SK-N-MC (cell line): ENCODE results near the gene C1orf198.
A peak's percentile ranks its signal among the peaks of the same experiment; 100 is the strongest.

Source experiments
- DNase-seq: peaks from one replicate; pipeline ENCODE4 v3.0.0-alpha.2; 2011; ENCODE audit warnings: low read depth, low spot score
- H3K27ac ChIP-seq: fragments of 200-600 bp; sonication (generic); 2 replicates; pipeline ENCODE4 v1.5.1; 2016; ENCODE audit warnings: mixed run types
- H3K36me3 ChIP-seq: fragments of 200-600 bp; sonication (generic); 2 replicates; pipeline ENCODE4 v1.6.1; 2017; ENCODE audit warnings: antibody characterized with exemption, low read length, mixed read lengths; ENCODE audit not compliant: insufficient read depth
- H3K4me3 ChIP-seq: fragments of 200-600 bp; sonication (generic); 2 replicates; pipeline ENCODE4 v1.5.1; 2016
- H3K9ac ChIP-seq: fragments of 200-600 bp; sonication (generic); 2 replicates; pipeline ENCODE4 v1.8.0; 2017; ENCODE audit warnings: mixed run types, mixed read lengths; ENCODE audit not compliant: insufficient read length
- H3K9me3 ChIP-seq: fragments of 200-600 bp; sonication (generic); 2 replicates; pipeline ENCODE4 v1.6.1; 2017; ENCODE audit warnings: low read depth, mild to moderate bottlenecking, antibody characterized with exemption, low read length, moderate library complexity, mixed read lengths
- EZH2 ChIP-seq: fragments of 200-600 bp; sonication (generic); IDR thresholded peaks from one replicate; pipeline ENCODE4 v1.6.1; 2017; ENCODE audit warnings: antibody characterized with exemption
- FOXP2 ChIP-seq: optimal IDR thresholded peaks from 2 replicates; pipeline ENCODE3; 2011; ENCODE audit warnings: mild to moderate bottlenecking, moderate library complexity; ENCODE audit not compliant: insufficient read depth; ENCODE audit errors: extremely low read length, control extremely low read depth
- POLR2AphosphoS5 ChIP-seq: IDR thresholded peaks from 2 replicates; pipeline ENCODE4 v1.6.1; 2012; ENCODE audit warnings: mild to moderate bottlenecking, low read depth, low read length, borderline replicate concordance

Gene C1orf198

DNA sequence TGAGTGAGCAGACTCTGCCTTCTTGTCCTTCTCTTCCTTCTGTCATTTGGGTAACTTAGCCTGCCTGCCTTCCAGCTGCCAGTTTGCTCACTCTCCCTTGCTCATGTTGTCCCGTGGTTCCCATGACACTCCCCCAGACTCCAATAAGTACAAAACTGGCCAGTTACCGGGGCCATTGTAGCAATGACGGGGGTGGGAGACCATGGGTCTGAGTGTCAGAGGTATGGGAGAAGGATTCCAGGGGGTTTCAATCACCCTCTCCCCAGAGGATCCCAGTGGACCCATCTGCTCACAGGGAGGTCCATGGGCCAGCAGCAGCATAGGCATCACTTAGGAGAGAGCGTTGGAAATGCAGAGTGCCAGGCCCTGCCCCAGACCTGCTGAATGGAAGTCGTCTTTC, 69.8 kb downstream of the C1orf198 start:
- Histone ChIP-seq H3K9ac (no peak overlapping the region), H3K27ac (no peak overlapping the region), H3K4me3 (no peak overlapping the region), H3K36me3 (no peaks in the 10 kb centered on the region), H3K9me3 (no peaks in the 10 kb centered on the region)
- TF ChIP-seq POLR2AphosphoS5 (no peak), EZH2 (no peak), FOXP2 (no peak)
- no peak for DNase-seq

DNA sequence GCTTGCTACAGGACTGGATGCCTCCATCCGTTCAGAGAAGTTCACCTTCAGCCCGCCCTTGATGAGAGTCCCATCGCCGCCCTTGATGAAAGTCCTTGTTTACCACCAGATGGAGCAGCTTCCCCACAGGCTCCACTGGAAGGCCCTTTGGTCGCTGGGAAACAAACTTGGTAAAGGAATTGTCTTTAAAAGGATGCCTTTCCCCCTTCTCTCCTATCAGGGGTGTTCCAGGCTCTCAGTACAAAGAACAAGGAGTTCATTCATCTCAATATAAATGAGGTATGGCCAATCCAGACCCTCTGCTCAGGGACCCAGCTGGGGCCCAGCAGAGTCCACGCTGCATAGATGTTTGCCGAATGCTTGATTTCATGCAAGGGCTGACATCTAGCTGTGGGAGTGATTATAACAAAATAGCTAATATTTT, 70.4 kb downstream of the C1orf198 start:
- H3K4me3 ChIP-seq, result no peak overlapping the region
- no peak overlapping the region for H3K9ac ChIP-seq
- no peak overlapping the region for H3K27ac ChIP-seq
- H3K36me3 ChIP-seq, result no peaks in the 10 kb centered on the region
- no peaks in the 10 kb centered on the region for H3K9me3 ChIP-seq
- TF ChIP-seq POLR2AphosphoS5 (no peak), EZH2 (no peak), FOXP2 (no peak)
- DNase-seq, result peak; percentile 55

- Histone ChIP-seq H3K27ac (no peak overlapping the region), H3K36me3 (no peaks in the 10 kb centered on the region), H3K4me3 (no peak overlapping the region), H3K9ac (no peak overlapping the region), H3K9me3 (no peaks in the 10 kb centered on the region)
- DNase-seq, result no peak
- no peak for TF ChIP-seq FOXP2
- TF ChIP-seq POLR2AphosphoS5, result no peak
- no peak for TF ChIP-seq EZH2
Measured at GRCh38 chr1:230797376-230797920, 70.9 kb downstream of the C1orf198 start.

GRCh38 chr1:230796626-230797025, 71.7 kb downstream of the C1orf198 start:
- TF ChIP-seq POLR2AphosphoS5, result no peak
- no peak for TF ChIP-seq EZH2
- TF ChIP-seq FOXP2, result no peak
- no peak overlapping the region for H3K27ac ChIP-seq
- no peak overlapping the region for H3K4me3 ChIP-seq

GRCh38 chr1:230794871-230795605, 73.3 kb downstream of the C1orf198 start:
- H3K9ac ChIP-seq, result no peak overlapping the region
- H3K36me3 ChIP-seq, result no peaks in the 10 kb centered on the region
- H3K4me3 ChIP-seq, result no peak overlapping the region
- DNase-seq, result no peak
- no peak overlapping the region for H3K27ac ChIP-seq
- TF ChIP-seq POLR2AphosphoS5 (no peak), EZH2 (no peak), FOXP2 (no peak)
- no peaks in the 10 kb centered on the region for H3K9me3 ChIP-seq

More at GRCh38 chr1:230796626-230797025, 71.7 kb downstream of the C1orf198 start:
- DNase-seq, result no peak
- no peaks in the 10 kb centered on the region for H3K9me3 ChIP-seq
- no peaks in the 10 kb centered on the region for H3K36me3 ChIP-seq
- no peak overlapping the region for H3K9ac ChIP-seq

DNA sequence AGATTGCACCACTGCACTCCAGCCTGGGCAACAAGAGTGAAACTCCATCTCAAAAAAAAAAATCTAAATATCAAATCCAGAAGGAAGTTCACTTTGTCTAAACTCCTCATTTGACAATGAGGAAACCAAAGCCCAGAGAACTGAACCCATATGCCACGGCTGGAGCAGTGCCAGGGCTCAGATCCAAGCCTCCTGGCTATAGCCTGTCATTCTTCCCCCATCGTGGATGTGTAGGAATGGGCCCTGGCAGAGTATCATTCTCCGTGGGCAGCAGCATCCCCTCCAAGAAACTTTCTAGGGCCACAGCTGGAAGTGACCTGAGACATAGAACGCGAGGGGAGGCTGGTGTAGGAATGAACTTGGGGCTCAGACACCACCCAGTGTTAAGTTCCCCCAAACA, 73.9 kb downstream of the C1orf198 start:
- no peaks in the 10 kb centered on the region for H3K36me3 ChIP-seq
- TF ChIP-seq POLR2AphosphoS5 (no peak), FOXP2 (no peak), EZH2 (no peak)
- no peak overlapping the region for H3K4me3 ChIP-seq
- DNase-seq, result no peak
- no peaks in the 10 kb centered on the region for H3K9me3 ChIP-seq
- H3K27ac ChIP-seq, result no peak overlapping the region
- no peak overlapping the region for H3K9ac ChIP-seq

DNA sequence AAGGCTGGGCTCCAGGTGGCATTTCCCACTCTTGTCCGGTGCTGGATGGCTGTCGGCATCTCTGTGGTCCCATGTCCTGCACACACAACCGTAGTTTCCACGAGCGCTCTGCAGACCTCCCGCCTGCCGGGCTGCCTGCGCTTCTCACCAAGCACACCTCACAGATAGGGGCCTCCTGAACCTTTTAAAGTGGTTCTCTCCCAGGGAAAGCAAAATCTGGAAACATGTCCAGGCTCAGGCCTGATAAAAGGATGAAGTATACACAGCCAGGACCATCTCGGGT, 74.9 kb downstream of the C1orf198 start:
- Histone ChIP-seq H3K9me3 (no peaks in the 10 kb centered on the region), H3K27ac (no peak overlapping the region), H3K9ac (no peak overlapping the region), H3K4me3 (no peak overlapping the region), H3K36me3 (no peaks in the 10 kb centered on the region)
- no peak for DNase-seq
- TF ChIP-seq FOXP2 (no peak), POLR2AphosphoS5 (no peak), EZH2 (no peak)

- Histone ChIP-seq H3K9ac (no peak overlapping the region), H3K36me3 (no peaks in the 10 kb centered on the region), H3K9me3 (no peaks in the 10 kb centered on the region), H3K27ac (no peak overlapping the region), H3K4me3 (no peak overlapping the region)
- no peak for TF ChIP-seq EZH2
- TF ChIP-seq FOXP2, result no peak
- DNase-seq, result no peak
Measured at GRCh38 chr1:230792691-230793462, 75.4 kb downstream of the C1orf198 start.
